BE2C (cell line): ENCODE data around the gene C1GALT1C1.
A peak's percentile ranks its signal among the peaks of the same experiment; 100 is the strongest.

Experiments used
- DNase-seq: peaks from one replicate; pipeline ENCODE4 v3.0.0-alpha.2; 2020
- H3K27me3 ChIP-seq: fragments of 250-450 bp; sonication (Bioruptor Pico); 2 replicates; pipeline ENCODE4 v1.5.1; 2020; ENCODE audit warnings: mild to moderate bottlenecking
- H3K36me3 ChIP-seq: fragments of 250-450 bp; sonication (Bioruptor Pico); 2 replicates; pipeline ENCODE4 v1.5.1; 2020; ENCODE audit warnings: mild to moderate bottlenecking
- H3K4me1 ChIP-seq: fragments of 250-450 bp; sonication (Bioruptor Pico); 2 replicates; pipeline ENCODE4 v1.5.1; 2020
- H3K4me3 ChIP-seq: 2 replicates; pipeline ENCODE4 v1.5.1; 2011; ENCODE audit warnings: low read depth, low read length
- H3K9me3 ChIP-seq: fragments of 250-450 bp; sonication (Bioruptor Pico); 2 replicates; pipeline ENCODE4 v1.5.1; 2020
- CTCF ChIP-seq: IDR thresholded peaks from 2 replicates; pipeline ENCODE4 v1.5.1; 2012; ENCODE audit warnings: mild to moderate bottlenecking, low read depth, low read length

C1GALT1C1 gene

GRCh38 chrX:120612086-120612485, 17.8 kb downstream of the C1GALT1C1 start:
- Histone ChIP-seq H3K4me1 (no peaks in the 10 kb centered on the region), H3K9me3 (no peaks in the 10 kb centered on the region), H3K4me3 (no peak overlapping the region), H3K27me3 (no peaks in the 10 kb centered on the region), H3K36me3 (no peaks in the 10 kb centered on the region)
- TF ChIP-seq CTCF, result no peak
- no peak for DNase-seq

GRCh38 chrX:120604361-120604782, 25.5 kb downstream of the C1GALT1C1 start:
- TF ChIP-seq CTCF, result no peak
- Histone ChIP-seq H3K27me3 (no peaks in the 10 kb centered on the region), H3K9me3 (no peaks in the 10 kb centered on the region), H3K4me1 (no peaks in the 10 kb centered on the region), H3K4me3 (peak overlapping the region; percentile 76), H3K36me3 (no peaks in the 10 kb centered on the region)
- DNase-seq, result peak; percentile 19

GRCh38 chrX:120603707-120604360, 26.0 kb downstream of the C1GALT1C1 start, which contains the start of gene MCTS1:
Gene MCTS1, plus strand, starts transcription at chrX:120604101. Its CDS starts 136 bp downstream, at chrX:120604237.
- no peaks in the 10 kb centered on the region for H3K4me1 ChIP-seq

GRCh38 chrX:120585702-120586101, 44.2 kb downstream of the C1GALT1C1 start:
- no peak for DNase-seq
- Histone ChIP-seq H3K4me1 (no peaks in the 10 kb centered on the region), H3K4me3 (no peak overlapping the region), H3K27me3 (no peaks in the 10 kb centered on the region), H3K36me3 (no peaks in the 10 kb centered on the region), H3K9me3 (no peaks in the 10 kb centered on the region)
- no peak for TF ChIP-seq CTCF

More at GRCh38 chrX:120603707-120604360, 26.0 kb downstream of the C1GALT1C1 start, which contains the start of gene MCTS1:
- Histone ChIP-seq H3K36me3 (no peaks in the 10 kb centered on the region), H3K9me3 (no peaks in the 10 kb centered on the region), H3K27me3 (no peaks in the 10 kb centered on the region), H3K4me3 (peak within 1 kb of the TSS; percentile 76)
- peak; percentile 84 for DNase-seq
- TF ChIP-seq CTCF, result no peak
